Choroid plexus epithelial cell (primary cell): Measurements from ENCODE around the gene TIMM9.

ENCODE experiments used
- DNase-seq: peaks from one replicate; pipeline ENCODE4 v3.0.0-alpha.2; 2010; ENCODE audit warnings: low read depth
- H3K4me3 ChIP-seq: 2 replicates; pipeline ENCODE4 v1.5.1; 2011; ENCODE audit warnings: low read depth, mild to moderate bottlenecking, control low read depth, low read length, moderate library complexity
- TF ChIP-seq, protein P1 (sequence below): conservative IDR thresholded peaks from 2 replicates; pipeline ENCODE4 v1.5.1; 2011; ENCODE audit warnings: low read depth, mild to moderate bottlenecking, control low read depth, inconsistent platforms, low read length, moderate library complexity

TIMM9 gene

DNA sequence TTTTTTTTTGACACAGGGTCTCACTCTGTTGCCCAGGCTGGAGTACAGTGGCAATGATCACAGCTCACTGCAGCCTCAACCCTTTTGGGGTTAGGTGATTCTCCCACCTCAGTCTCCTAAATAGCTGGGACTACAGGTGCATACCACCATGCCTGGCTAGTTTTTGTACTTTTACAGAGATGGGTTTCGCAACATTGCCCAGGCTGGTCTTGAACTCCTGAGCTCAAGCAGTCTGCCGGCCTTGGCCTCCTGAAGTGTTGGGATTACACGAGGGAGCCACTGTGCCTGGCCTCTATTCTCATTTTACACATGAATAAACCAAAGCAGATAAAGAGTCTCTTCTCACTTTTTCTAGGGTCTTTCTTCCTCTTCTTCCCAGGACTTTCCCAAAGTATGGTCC lies 28.4 kb downstream of the TIMM9 start:
- H3K4me3 ChIP-seq, result no peak overlapping the region
- DNase-seq, result no peak

DNA sequence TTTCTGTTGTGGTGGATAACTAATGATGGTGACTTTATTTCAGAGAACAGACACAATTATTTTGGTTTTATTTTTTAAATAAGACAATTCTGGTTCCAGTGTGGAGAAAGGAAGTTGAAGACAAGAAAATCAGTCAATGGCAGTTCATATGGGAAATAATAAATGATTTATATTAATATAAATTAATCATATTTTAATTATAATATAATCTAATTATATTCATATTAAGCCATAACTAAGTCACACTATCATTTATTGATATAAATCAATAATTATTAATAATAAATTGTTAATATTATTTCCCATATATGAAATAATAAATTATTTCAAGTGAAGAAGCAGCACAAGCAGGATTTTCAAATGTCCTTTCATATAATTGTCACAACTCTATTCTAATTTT lies 28.8 kb downstream of the TIMM9 start:
- no peak for DNase-seq
- TF ChIP-seq, protein P1, sequence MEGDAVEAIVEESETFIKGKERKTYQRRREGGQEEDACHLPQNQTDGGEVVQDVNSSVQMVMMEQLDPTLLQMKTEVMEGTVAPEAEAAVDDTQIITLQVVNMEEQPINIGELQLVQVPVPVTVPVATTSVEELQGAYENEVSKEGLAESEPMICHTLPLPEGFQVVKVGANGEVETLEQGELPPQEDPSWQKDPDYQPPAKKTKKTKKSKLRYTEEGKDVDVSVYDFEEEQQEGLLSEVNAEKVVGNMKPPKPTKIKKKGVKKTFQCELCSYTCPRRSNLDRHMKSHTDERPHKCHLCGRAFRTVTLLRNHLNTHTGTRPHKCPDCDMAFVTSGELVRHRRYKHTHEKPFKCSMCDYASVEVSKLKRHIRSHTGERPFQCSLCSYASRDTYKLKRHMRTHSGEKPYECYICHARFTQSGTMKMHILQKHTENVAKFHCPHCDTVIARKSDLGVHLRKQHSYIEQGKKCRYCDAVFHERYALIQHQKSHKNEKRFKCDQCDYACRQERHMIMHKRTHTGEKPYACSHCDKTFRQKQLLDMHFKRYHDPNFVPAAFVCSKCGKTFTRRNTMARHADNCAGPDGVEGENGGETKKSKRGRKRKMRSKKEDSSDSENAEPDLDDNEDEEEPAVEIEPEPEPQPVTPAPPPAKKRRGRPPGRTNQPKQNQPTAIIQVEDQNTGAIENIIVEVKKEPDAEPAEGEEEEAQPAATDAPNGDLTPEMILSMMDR, result no peak
- H3K4me3 ChIP-seq, result no peak overlapping the region

More for the DNA sequence above, 28.4 kb downstream of the TIMM9 start:
- TF ChIP-seq, protein P1, result no peak

DNA sequence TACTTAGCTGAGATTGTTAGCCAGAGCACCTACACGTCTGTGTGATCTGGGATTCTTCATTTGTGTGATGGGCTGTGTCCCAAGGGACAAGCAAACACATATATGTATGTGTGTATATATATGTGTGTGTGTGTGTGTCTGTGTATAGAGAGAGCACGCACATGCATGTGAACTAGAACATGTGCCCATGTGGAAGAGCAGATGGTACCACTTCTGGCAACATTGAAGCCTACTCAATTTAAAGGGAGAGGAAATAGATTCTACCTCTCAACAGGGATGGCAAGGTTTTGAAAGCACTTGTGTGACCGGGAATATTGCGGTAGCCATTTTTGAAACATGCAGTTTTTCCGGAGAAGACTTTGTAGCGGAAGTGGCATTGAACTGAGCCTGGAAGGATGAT lies 30.2 kb downstream of the TIMM9 start:
- TF ChIP-seq, protein P1, result no peak
- H3K4me3 ChIP-seq, result no peak overlapping the region

DNA sequence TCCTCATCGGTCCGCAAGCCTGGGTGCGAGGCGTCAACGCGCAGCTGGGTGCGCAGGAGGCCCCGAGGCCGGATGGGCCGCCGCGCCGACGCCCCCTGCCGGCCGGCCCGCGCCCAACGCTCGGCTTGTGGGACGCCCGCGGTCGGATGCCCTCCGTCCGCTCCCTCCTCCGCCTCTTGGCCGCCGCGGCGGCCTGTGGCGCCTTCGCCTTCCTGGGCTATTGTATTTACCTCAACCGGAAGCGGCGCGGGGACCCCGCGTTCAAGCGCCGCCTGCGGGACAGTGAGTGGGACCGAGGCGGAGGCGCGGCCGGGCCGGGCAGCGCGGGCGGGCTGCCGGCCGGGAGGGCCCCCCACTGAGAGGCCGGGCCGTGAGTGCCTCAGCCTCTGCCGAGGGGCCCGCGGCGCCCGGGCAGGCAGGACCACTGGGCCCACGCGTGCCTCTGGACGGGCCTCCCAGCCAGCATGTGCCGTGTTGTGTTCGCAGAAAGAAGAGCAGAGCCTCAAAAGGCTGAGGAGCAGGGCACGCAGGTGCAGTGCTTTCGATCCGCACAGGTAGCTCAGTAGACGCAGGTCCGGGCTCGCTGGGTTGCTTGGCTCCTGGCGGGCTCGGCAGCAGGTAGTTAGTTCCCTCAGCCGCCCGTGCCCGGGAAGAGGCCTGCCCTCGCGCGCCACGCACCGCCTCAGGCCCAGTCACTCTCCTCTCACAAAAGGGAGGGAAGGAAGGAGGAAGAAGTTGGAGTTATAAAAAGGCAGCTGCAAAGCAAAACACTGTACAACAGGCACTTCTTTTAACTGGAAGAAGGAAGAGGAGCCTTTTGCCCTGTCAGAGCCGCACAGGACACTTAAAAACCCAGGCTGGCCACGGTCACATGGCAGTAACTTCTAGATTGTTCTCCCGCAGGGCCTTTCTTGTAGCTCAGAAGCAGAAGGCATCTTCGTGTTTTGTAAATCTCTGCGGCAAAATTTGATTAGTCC lies 31.2 kb downstream of the TIMM9 start, which contains the start of gene TOMM20L:
TSS of gene TOMM20L (plus strand) at position 119 of the 977 bp plus-strand sequence. CDS start at position 147, 28 bp downstream.
- TF ChIP-seq, protein P1, result no peak
- H3K4me3 ChIP-seq, result peak within 1 kb of the TSS; percentile 60
- peak; percentile 55 for DNase-seq

More for the DNA sequence above, 30.2 kb downstream of the TIMM9 start:
- DNase-seq, result no peak

DNA sequence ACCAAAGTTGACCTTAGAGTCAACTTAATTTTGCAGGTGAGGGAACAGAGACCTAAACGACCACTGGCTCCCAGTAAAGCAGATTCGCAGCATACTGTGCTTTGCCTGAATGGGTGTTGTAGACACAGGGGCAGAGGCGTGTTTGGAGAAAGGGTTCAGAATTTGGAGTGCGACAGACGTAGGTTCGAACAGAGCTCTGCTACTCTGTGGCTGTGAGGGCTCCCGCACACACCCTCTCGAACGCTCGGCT lies 31.8 kb downstream of the TIMM9 start:
- TF ChIP-seq, protein P1, result no peak
- DNase-seq, result no peak
- peak overlapping the region; percentile 60 for H3K4me3 ChIP-seq

DNA sequence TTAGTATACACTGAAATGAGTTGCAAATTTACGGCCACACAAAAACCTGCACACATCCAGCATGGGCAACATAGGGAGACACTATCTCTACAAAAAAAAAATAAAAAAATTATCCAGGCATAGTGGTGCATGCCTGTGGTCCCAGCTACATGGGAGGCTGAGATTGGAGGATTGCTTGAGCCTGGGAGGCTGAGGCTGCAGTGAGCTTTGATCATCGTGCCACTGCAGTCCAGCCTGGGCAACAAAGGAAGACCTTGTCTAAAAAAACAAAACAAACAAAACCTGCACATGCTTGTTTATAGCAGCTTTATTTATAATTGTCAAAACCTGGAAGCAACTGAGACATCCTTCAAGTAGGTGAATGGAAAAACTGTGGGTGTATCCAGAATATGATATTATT lies 36.5 kb downstream of the TIMM9 start:
- no peak for DNase-seq
- TF ChIP-seq, protein P1, result no peak
- H3K4me3 ChIP-seq, result no peak overlapping the region

DNA sequence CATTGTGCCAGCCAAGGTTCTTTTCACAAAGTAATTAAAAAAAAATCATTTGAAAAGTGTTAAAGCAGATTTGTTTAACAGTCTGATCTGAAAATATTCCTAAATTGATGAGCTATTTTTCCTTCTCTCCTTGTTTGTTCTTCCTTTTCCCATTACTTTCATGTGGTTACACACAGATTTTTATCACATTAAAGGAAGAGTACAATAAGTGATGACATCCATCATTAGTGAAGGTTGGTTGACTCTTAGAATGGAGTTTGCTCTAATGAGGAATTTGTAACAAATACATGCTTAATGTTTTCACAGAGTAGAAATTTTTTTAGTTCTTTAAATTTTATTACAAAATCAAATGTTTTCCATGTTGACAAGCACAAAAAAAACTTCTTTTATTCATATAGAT lies 50.5 kb downstream of the TIMM9 start:
- no peak overlapping the region for H3K4me3 ChIP-seq
- TF ChIP-seq, protein P1, result no peak
- DNase-seq, result no peak
